ENCODE results near the gene GPSM1.

Gene GPSM1

DNA sequence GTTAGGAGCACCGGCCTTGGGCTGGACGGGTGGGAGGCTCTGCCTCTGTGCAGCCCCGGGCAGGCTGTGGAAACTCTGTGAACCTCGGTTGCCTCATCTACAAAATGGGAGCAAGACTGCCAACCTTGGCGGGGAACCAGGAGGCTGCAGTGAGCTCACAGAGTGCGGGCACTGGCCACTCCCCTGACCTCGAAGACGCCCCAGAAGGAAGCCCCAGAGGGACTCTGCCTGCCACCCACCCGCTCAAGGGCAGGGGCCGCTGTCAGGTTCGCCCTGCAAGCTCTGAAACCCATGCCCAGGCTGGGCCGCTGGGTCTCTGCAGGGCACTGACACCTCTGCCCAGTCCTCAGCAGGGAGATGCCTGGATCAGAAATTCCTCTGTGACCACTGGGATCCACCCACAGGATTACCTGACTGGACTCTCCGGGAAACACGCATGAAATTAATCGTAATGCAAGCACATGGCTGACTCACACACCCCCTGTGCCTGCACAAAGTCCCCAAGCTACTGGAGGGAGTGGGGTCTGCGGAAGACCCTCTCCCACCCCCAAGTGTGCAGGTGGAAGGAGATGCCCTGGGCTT, 30.8 kb upstream of the GPSM1 start:
- FAIRE-seq, result no peak
- TF ChIP-seq, protein P1, sequence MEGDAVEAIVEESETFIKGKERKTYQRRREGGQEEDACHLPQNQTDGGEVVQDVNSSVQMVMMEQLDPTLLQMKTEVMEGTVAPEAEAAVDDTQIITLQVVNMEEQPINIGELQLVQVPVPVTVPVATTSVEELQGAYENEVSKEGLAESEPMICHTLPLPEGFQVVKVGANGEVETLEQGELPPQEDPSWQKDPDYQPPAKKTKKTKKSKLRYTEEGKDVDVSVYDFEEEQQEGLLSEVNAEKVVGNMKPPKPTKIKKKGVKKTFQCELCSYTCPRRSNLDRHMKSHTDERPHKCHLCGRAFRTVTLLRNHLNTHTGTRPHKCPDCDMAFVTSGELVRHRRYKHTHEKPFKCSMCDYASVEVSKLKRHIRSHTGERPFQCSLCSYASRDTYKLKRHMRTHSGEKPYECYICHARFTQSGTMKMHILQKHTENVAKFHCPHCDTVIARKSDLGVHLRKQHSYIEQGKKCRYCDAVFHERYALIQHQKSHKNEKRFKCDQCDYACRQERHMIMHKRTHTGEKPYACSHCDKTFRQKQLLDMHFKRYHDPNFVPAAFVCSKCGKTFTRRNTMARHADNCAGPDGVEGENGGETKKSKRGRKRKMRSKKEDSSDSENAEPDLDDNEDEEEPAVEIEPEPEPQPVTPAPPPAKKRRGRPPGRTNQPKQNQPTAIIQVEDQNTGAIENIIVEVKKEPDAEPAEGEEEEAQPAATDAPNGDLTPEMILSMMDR (IDR thresholded peaks at IDR 0.05; ENCODE audit: insufficient read depth, missing control alignments), result no peak
- DNase-seq (ENCODE audit: insufficient read length, low spot score), result no peak

- no peak for DNase-seq (ENCODE audit: insufficient read length, low spot score)
- FAIRE-seq, result no peak
- TF ChIP-seq, protein P1 (IDR thresholded peaks at IDR 0.05; ENCODE audit: insufficient read depth, missing control alignments), result no peak
Measured at GRCh38 chr9:136297016-136297691, 30.2 kb upstream of the GPSM1 start.

- TF ChIP-seq, protein P1 (IDR thresholded peaks at IDR 0.05; ENCODE audit: insufficient read depth, missing control alignments), result no peak
- DNase-seq (ENCODE audit: insufficient read length, low spot score) (no peak), FAIRE-seq (no peak)
Measured at GRCh38 chr9:136297766-136298735, 29.3 kb upstream of the GPSM1 start.

DNA sequence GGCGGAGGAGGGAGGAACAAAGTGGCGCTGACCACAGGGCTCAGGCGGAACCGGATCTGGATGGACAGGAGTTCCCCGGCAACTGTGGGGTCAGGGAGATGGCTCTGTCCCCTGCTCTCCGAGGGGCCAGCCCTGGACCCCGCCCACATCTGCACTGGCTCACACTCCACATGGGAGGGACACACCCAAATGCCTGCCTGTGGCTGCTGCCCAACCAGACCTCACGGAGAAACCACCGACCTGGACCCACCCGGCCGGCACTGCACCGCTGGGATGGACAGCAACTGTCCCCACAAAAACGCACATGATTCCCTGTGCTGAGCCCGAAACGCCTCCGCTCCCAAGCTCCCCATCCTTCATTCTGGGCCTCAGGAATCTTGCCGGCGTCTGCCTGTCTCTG, 28.2 kb upstream of the GPSM1 start:
- FAIRE-seq (no peak), DNase-seq (ENCODE audit: insufficient read length, low spot score) (no peak)
- TF ChIP-seq, protein P1 (IDR thresholded peaks at IDR 0.05; ENCODE audit: insufficient read depth, missing control alignments), result no peak

- TF ChIP-seq, protein P1 (IDR thresholded peaks at IDR 0.05; ENCODE audit: insufficient read depth, missing control alignments), result no peak
- FAIRE-seq (no peak), DNase-seq (ENCODE audit: insufficient read length, low spot score) (no peak)
Measured at GRCh38 chr9:136299541-136299940, 27.8 kb upstream of the GPSM1 start.

DNA sequence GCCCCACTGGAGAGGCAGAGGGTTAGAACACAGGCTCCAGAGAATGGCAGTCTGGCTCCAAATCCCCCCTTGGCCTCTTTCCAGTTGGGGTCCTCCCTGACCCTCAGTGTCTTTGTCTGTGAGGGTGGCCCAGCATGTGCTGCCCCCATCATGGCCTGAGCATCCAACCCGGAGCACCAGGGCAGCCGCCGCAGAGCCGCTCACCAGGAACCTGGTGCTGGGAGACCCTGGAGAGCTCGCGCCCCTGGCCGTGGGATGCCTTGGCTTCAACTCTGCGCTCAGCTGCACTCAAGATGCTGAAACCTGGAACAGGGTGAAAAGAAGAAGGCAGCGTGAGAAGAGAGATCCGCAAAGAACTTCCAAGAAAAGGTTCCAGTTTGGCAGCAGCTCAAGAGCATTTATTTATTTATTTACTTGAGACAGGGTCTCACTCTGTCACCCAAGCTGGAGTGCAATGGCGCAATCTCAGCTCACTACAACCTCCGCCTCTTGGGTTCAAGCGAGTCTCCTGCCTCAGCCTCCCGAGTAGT, 27.3 kb upstream of the GPSM1 start:
- TF ChIP-seq, protein P1 (IDR thresholded peaks at IDR 0.05; ENCODE audit: insufficient read depth, missing control alignments), result no peak
- DNase-seq (ENCODE audit: insufficient read length, low spot score) (no peak), FAIRE-seq (no peak)
